SU-DHL-6 (cell line): ENCODE data around the gene KAT8.

Experiments used
- H2AFZ ChIP-seq: fragments of 200-600 bp; sonication (generic); 2 replicates; pipeline ENCODE4 v1.6.1; 2014; ENCODE audit warnings: low read depth, mild to moderate bottlenecking, moderate library complexity, mixed read lengths, antibody characterized with exemption, low read length; ENCODE audit not compliant: severe bottlenecking
- H3F3A ChIP-seq: fragments of 200-600 bp; shearing (Covaris generic); 2 replicates; pipeline ENCODE4 v1.6.0; 2016; ENCODE audit warnings: antibody characterized with exemption, mild to moderate bottlenecking; ENCODE audit not compliant: insufficient read depth
- H3K27ac ChIP-seq: fragments of 200-600 bp; sonication (generic); 2 replicates; pipeline ENCODE4 v1.5.1; 2016; ENCODE audit warnings: low read depth, mild to moderate bottlenecking, low read length, moderate library complexity, mixed read lengths
- H3K27me3 ChIP-seq: fragments of 200-600 bp; sonication (generic), shearing (Covaris generic); 2 replicates; pipeline ENCODE4 v1.6.0; 2014; ENCODE audit warnings: mild to moderate bottlenecking, low read length
- H3K36me3 ChIP-seq: fragments of 200-600 bp; sonication (generic); 2 replicates; pipeline ENCODE4 v1.6.1; 2014; ENCODE audit warnings: mild to moderate bottlenecking, low read length, mixed read lengths
- H3K4me2 ChIP-seq: fragments of 300-600, 200-600 bp; shearing (Covaris generic), sonication (generic); 2 replicates; pipeline ENCODE4 v1.6.0; 2014; ENCODE audit warnings: low read length, low read depth, mild to moderate bottlenecking; ENCODE audit not compliant: poor library complexity, severe bottlenecking
- H3K4me3 ChIP-seq: fragments of 200-600 bp; sonication (generic); 2 replicates; pipeline ENCODE4 v1.5.1; 2014; ENCODE audit warnings: antibody characterized with exemption, low read length, mild to moderate bottlenecking, mixed read lengths; ENCODE audit not compliant: insufficient read depth, poor library complexity, severe bottlenecking
- H3K79me2 ChIP-seq: fragments of 200-600 bp; sonication (generic); 2 replicates; pipeline ENCODE4 v1.6.1; 2014; ENCODE audit warnings: mild to moderate bottlenecking, low read length, moderate library complexity; ENCODE audit not compliant: insufficient read depth
- H3K9ac ChIP-seq: fragments of 200-600 bp; sonication (generic); 2 replicates; pipeline ENCODE4 v1.7.0; 2014; ENCODE audit warnings: mild to moderate bottlenecking, low read length
- H3K9me2 ChIP-seq: fragments of 200-600 bp; sonication (generic); replicated peaks from 2 replicates; pipeline ENCODE4 v1.6.1; 2014; ENCODE audit warnings: low read length; ENCODE audit not compliant: insufficient read depth
- H3K9me3 ChIP-seq: fragments of 200-600 bp; sonication (generic); 2 replicates; pipeline ENCODE4 v1.6.1; 2014; ENCODE audit warnings: low read length, mixed read lengths; ENCODE audit not compliant: insufficient read depth
- H4K20me1 ChIP-seq: fragments of 200-600 bp; sonication (generic); 2 replicates; pipeline ENCODE4 v1.6.1; 2014; ENCODE audit warnings: low read depth, mild to moderate bottlenecking, antibody characterized with exemption, low read length, moderate library complexity, mixed read lengths
- EZH2phosphoT487 ChIP-seq: fragments of 200-600 bp; sonication (generic), shearing (Covaris generic); conservative IDR thresholded peaks from 2 replicates; pipeline ENCODE4 v1.6.1; 2018; ENCODE audit warnings: mild to moderate bottlenecking, antibody characterized with exemption, low read length, moderate library complexity, mixed read lengths
- TF ChIP-seq, protein P1 (sequence below): fragments of 200-600 bp; sonication (generic); IDR thresholded peaks from one replicate; pipeline ENCODE4 v1.5.1; 2017; ENCODE audit warnings: antibody characterized with exemption, mild to moderate bottlenecking, low read length, moderate library complexity; ENCODE audit not compliant: insufficient read depth, poor library complexity, severe bottlenecking

KAT8 gene

DNA sequence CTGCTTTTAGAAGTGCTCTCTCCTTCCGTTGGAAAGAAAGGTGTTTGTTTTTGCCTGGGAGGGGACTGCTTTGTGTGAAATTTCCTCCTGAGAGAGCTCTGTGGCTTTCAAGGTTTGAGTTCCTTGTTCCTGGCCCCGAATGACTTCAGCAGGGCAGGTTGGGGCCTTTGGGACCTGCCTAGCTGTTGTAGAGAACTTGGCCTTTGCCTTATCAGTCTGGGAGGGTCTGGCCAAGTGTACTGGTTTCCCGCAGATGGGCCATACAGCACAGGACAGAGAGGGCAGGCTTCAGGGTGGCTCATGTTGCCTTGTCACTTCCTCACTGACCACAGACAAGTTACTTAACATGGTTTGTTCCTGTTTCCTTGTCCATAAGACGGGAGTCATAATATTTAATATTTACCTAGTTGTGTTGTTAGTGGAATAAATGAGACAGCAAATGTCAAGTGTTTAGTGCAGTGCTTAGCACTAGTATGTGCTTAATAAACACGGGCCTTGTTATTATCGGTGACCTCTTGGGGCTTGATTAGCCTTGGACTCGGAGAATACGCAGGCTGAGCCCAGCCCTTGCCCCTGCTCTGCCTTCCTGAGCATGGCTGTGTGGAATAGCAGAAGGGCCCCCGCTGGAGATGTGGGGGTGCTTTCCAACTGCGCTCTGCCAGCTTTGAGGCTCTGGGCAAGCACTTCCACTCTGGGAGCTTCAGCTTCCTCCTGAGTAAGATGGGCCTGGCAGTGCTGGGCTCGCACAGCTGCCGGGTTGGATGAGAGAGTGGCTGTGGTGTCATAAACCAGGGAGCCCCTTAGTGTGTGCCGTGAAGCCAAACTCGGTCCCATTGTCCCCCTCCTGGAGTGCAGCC lies 11.5 kb downstream of the KAT8 start:
- Histone ChIP-seq H2AFZ (no peak overlapping the region), H3K79me2 (no peaks in the 10 kb centered on the region), H3F3A (no peaks in the 10 kb centered on the region), H4K20me1 (no peaks in the 10 kb centered on the region), H3K4me2 (no peak overlapping the region), H3K9me3 (no peaks in the 10 kb centered on the region), H3K36me3 (no peaks in the 10 kb centered on the region), H3K9me2 (no peaks in the 10 kb centered on the region), H3K4me3 (no peak overlapping the region), H3K27ac (no peak overlapping the region), H3K9ac (no peak overlapping the region), H3K27me3 (no peaks in the 10 kb centered on the region)
- no peak for TF ChIP-seq EZH2phosphoT487
- TF ChIP-seq, protein P1, sequence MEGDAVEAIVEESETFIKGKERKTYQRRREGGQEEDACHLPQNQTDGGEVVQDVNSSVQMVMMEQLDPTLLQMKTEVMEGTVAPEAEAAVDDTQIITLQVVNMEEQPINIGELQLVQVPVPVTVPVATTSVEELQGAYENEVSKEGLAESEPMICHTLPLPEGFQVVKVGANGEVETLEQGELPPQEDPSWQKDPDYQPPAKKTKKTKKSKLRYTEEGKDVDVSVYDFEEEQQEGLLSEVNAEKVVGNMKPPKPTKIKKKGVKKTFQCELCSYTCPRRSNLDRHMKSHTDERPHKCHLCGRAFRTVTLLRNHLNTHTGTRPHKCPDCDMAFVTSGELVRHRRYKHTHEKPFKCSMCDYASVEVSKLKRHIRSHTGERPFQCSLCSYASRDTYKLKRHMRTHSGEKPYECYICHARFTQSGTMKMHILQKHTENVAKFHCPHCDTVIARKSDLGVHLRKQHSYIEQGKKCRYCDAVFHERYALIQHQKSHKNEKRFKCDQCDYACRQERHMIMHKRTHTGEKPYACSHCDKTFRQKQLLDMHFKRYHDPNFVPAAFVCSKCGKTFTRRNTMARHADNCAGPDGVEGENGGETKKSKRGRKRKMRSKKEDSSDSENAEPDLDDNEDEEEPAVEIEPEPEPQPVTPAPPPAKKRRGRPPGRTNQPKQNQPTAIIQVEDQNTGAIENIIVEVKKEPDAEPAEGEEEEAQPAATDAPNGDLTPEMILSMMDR, result no peak

DNA sequence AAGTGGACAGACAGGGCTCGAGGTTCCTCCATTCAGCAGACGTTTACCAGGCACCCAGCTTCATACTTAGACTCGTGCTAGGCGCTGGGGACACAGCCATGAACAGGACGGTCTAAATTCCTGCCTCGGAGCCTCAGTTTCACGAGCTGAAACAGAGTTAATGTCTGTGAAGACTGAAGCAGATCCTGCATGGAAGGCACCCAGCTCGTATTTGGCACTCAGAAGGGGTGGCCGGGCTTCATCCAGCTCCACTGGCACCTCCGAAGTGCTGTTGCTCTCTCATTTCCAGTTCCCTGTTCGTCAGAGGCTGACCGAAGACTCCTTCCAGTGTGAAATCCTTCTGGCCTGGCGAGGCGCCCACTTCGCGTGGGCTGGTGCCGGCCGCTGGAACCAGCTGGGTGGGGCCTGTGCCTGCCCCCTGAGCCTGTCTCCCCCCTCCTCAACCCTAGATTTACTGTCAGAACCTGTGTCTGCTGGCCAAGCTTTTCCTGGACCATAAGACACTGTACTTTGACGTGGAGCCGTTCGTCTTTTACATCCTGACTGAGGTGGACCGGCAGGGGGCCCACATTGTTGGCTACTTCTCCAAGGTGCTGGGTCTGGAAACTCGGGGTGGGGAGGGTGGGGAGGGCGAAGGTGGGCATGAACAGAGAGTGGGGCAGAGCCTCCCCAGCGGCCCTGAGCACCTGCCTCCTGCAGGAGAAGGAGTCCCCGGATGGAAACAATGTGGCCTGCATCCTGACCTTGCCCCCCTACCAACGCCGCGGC lies 12.3 kb downstream of the KAT8 start:
- H3K9me3 ChIP-seq, result no peaks in the 10 kb centered on the region
- H4K20me1 ChIP-seq, result no peaks in the 10 kb centered on the region
- H3F3A ChIP-seq, result no peaks in the 10 kb centered on the region
- H2AFZ ChIP-seq, result no peak overlapping the region
- no peaks in the 10 kb centered on the region for H3K9me2 ChIP-seq
- TF ChIP-seq EZH2phosphoT487, result no peak
- TF ChIP-seq, protein P1, result no peak
- H3K9ac ChIP-seq, result no peak overlapping the region
- H3K4me3 ChIP-seq, result no peak overlapping the region
- H3K36me3 ChIP-seq, result no peaks in the 10 kb centered on the region
- no peak overlapping the region for H3K27ac ChIP-seq
- no peaks in the 10 kb centered on the region for H3K27me3 ChIP-seq
- H3K4me2 ChIP-seq, result no peak overlapping the region
- no peaks in the 10 kb centered on the region for H3K79me2 ChIP-seq

DNA sequence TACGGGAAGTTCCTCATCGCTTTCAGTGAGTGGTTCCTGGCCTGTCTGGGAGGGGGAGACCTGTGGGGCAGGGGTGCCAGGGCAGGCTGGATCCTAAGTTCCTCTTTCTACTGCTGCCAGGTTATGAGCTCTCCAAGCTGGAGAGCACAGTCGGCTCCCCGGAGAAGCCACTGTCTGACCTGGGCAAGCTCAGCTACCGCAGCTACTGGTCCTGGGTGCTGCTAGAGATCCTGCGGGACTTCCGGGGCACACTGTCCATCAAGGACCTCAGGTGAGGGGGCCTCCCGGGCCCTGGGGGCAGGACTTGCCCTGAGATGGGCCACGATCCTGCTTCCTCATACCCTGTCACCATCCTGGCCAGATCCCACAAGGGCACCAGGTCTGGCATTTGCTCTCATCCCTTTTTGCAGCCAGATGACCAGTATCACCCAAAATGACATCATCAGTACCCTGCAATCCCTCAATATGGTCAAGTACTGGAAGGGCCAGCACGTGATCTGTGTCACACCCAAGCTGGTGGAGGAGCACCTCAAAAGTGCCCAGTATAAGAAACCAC lies 12.9 kb downstream of the KAT8 start:
- H3K79me2 ChIP-seq, result no peaks in the 10 kb centered on the region
- H3K27ac ChIP-seq, result no peak overlapping the region
- H3K4me2 ChIP-seq, result no peak overlapping the region
- no peaks in the 10 kb centered on the region for H3K27me3 ChIP-seq
- no peaks in the 10 kb centered on the region for H3K9me2 ChIP-seq
- H3K9ac ChIP-seq, result no peak overlapping the region
- TF ChIP-seq, protein P1, result no peak
- TF ChIP-seq EZH2phosphoT487, result no peak
- H3K9me3 ChIP-seq, result no peaks in the 10 kb centered on the region
- no peak overlapping the region for H3K4me3 ChIP-seq
- H3F3A ChIP-seq, result no peaks in the 10 kb centered on the region
- H2AFZ ChIP-seq, result no peak overlapping the region
- no peaks in the 10 kb centered on the region for H4K20me1 ChIP-seq
- no peaks in the 10 kb centered on the region for H3K36me3 ChIP-seq
